GM12878 (cell line): ENCODE data around the gene RARA. TPM values are rescaled to one million over a fixed set of nuclear protein-coding genes. Genes with fewer than 3 reads are reported as not detected.

Experiments used
- ATAC-seq: fragments of 200-7000 bp; cut with Tn5 transposase; 3 replicates; pipeline ENCODE4 v1.9.1; 2020; ENCODE audit warnings: mild to moderate bottlenecking, moderate library complexity
- BruUV-seq: library from RNA; stranded (reverse); fragments of 400-500 nt; replicated peaks from 2 replicates; lab custom pipeline; 2021; lab: Mats Ljungman, UMichigan
- CTCF ChIA-PET: fragments of 300-600 bp; sonication (Branson Sonifier 250); formaldehyde crosslinking; extraction: SDS; loops from one replicate; lab custom pipeline; 2021; ENCODE audit warnings: inconsistent platforms; lab: Yijun Ruan, JAX
- POLR2A ChIA-PET: fragments of 350-600 bp; formaldehyde crosslinking; extraction: SDS; loops from one replicate; lab custom pipeline; 2021; ENCODE audit warnings: inconsistent platforms; lab: Charles Lee
- RAD21 ChIA-PET: fragments of 300-600 bp; sonication (Branson Sonifier 250); formaldehyde crosslinking; loops from one replicate; lab custom pipeline; 2023; ENCODE audit warnings: antibody characterized with exemption; ENCODE audit not compliant: unreplicated experiment; lab: Charles Lee
- SMC1A ChIA-PET: fragments of 300-600 bp; sonication (Branson Sonifier 250); formaldehyde crosslinking; loops from one replicate; lab custom pipeline; 2023; ENCODE audit not compliant: unreplicated experiment, uncharacterized antibody; lab: Charles Lee
- DNase-seq: peaks from one replicate; pipeline ENCODE4 v3.0.0-alpha.2; 2011; ENCODE audit warnings: low read depth, low spot score
- FAIRE-seq: peaks from 3 replicates; lab custom pipeline; 2011; peaks lifted over from hg19 to GRCh38; lab: Jason Lieb, UNC
- H2AFZ ChIP-seq: 2 replicates; pipeline ENCODE4 v1.6.0; 2011; ENCODE audit warnings: low read depth, low read length, control low read depth; ENCODE audit not compliant: control insufficient read depth
- H3K27ac ChIP-seq: 2 replicates; pipeline ENCODE4 v1.5.1; 2011; ENCODE audit warnings: control low read depth; ENCODE audit not compliant: control insufficient read depth, insufficient read depth
- H3K27me3 ChIP-seq, 2 experiments: replicated peaks in 1 of 2; 2 replicates each; pipeline versions ENCODE4 v1.6.0 to v1.6.1; 2011; ENCODE audit warnings: low read length in 1 of 2; ENCODE audit not compliant: control insufficient read depth in 2 of 2, insufficient read depth in 2 of 2
- H3K36me3 ChIP-seq, 2 experiments: 2 replicates each; pipeline ENCODE4 v1.5.1; 2011; ENCODE audit warnings: low read length in 1 of 2; ENCODE audit not compliant: control insufficient read depth in 2 of 2, insufficient read depth in 2 of 2
- H3K4me1 ChIP-seq: 2 replicates; pipeline ENCODE4 v1.6.1; 2011; ENCODE audit warnings: mild to moderate bottlenecking, low read length, moderate library complexity, mixed read lengths; ENCODE audit not compliant: control insufficient read depth, insufficient read depth
- H3K4me2 ChIP-seq: 2 replicates; pipeline ENCODE4 v1.6.0; 2011; ENCODE audit warnings: control low read depth; ENCODE audit not compliant: control insufficient read depth, insufficient read depth
- H3K4me3 ChIP-seq: fragments of 200-600 bp; sonication (generic); 2 replicates; pipeline ENCODE4 v1.5.1; 2016
- H3K79me2 ChIP-seq: 2 replicates; pipeline ENCODE4 v1.6.0; 2011; ENCODE audit warnings: low read length; ENCODE audit not compliant: control insufficient read depth, insufficient read depth
- H3K9ac ChIP-seq: 2 replicates; pipeline ENCODE4 v1.8.0; 2011; ENCODE audit warnings: low read length, control low read depth, mixed read lengths; ENCODE audit not compliant: control insufficient read depth, insufficient read depth
- H3K9me3 ChIP-seq: replicated peaks from 3 replicates; pipeline ENCODE4 v1.5.1; 2011; ENCODE audit warnings: mild to moderate bottlenecking, low read length; ENCODE audit not compliant: control insufficient read depth, insufficient read depth
- H4K20me1 ChIP-seq: 2 replicates; pipeline ENCODE4 v1.6.0; 2011; ENCODE audit not compliant: control insufficient read depth, insufficient read depth
- ATF7 ChIP-seq: fragments of 450-650 bp; IDR thresholded peaks from 2 replicates; pipeline ENCODE4 v1.6.1; 2016; ENCODE audit warnings: low read depth, mild to moderate bottlenecking
- EED ChIP-seq: sonication (generic); IDR thresholded peaks from 2 replicates; pipeline ENCODE4 v1.6.1; 2016; ENCODE audit warnings: antibody characterized with exemption, low read depth
- PBX3 ChIP-seq: IDR thresholded peaks from 2 replicates; pipeline ENCODE4 v1.6.1; 2011; ENCODE audit warnings: mild to moderate bottlenecking, low read depth, low read length, moderate library complexity; ENCODE audit not compliant: insufficient replicate concordance
- PML ChIP-seq: IDR thresholded peaks from 2 replicates; pipeline ENCODE4 v1.6.1; 2012; ENCODE audit warnings: low read length, inconsistent platforms
- SREBF1 ChIP-seq: IDR thresholded peaks from 2 replicates; pipeline ENCODE4 v1.6.1; 2012; ENCODE audit warnings: mild to moderate bottlenecking, low read length
- WGBS: methylation state at CpG from one replicate; pipeline ENCODE4 v1.1.6; 2016; ENCODE audit warnings: low lambda C conversion rate; ENCODE audit not compliant: insufficient replicate concordance, insufficient coverage; ENCODE audit errors: missing lambda C conversion rate; 5-methylcytosine and 5-hydroxymethylcytosine counted together
- in situ Hi-C: fragments of 300-500 bp; cut with MboI; formaldehyde crosslinking; loops from 9 replicates; pipeline ENCODE4 v1.14.3; 2018; ENCODE audit warnings: mixed read lengths
- intact Hi-C: fragments of 100-400 bp; cut with micrococcal nuclease; formaldehyde crosslinking; loops from one replicate; pipeline ENCODE4 v1.14.2; 2022; ENCODE audit not compliant: unreplicated experiment
- polyA plus RNA-seq, 11 experiments: library from polyadenylated mRNA; depleted of rRNA in 4 of 11; unstranded in 6 of 11; stranded (reverse) in 5 of 11; fragments of >200 nt; fragmentation: Nextera tagmentation in 4 of 11; fragmentation: Illumina TruSeq in 1 of 11; extraction: Ambion mirVana in 4 of 11; extraction: Trizol in 1 of 11; gene quantifications; 1 replicate in 1 of 11; 2 replicates in 10 of 11; pipeline versions ENCODE4 v1.2.1 to v1.2.3, GENCODE V29; 2011 to 2016; ENCODE audit warnings: inconsistent platforms in 2 of 11, missing spikeins in 2 of 11, low read depth in 1 of 11
- total RNA-seq, 4 experiments: library from RNA; depleted of rRNA in 3 of 4; stranded (reverse); fragments of >200 nt in 3 of 4; fragmentation: Illumina TruSeq in 1 of 4; extraction: Trizol in 1 of 4; gene quantifications; 2 replicates each; pipeline versions ENCODE4 v1.2.1 to v1.2.3, GENCODE V29; 2013 to 2021

The RARA gene
- total and polyA plus RNA-seq, 10 of the 15 experiments (the other 5 are each of a cell fraction or from before 2014, with no cell fraction given): 0.13 to 33.6 (median 13.6) TPM

GRCh38 chr17:40266882-40267281, 42.1 kb upstream of the RARA start:
- in situ Hi-C loops: no loop called here

More at GRCh38 chr17:40266882-40267281, 42.1 kb upstream of the RARA start:
- H3K36me3 ChIP-seq: peaks cover 10 to 11% of the 10 kb centered on the region in 2 experiments
- TSS peak; percentile 51 for BruUV-seq
- TF ChIP-seq ATF7 (no peak), PML (no peak), SREBF1 (no peak), PBX3 (no peak), EED (no peak)
- TF ChIP-seq, all 136 proteins: peak for 0
- no peak overlapping the region for H3K4me3 ChIP-seq
- no peaks in the 10 kb centered on the region for H3K79me2 ChIP-seq
- H3K9me3 ChIP-seq: no peaks in the 10 kb centered on the region
- ChIA-PET SMC1A (interaction anchor here (1.3 kb wide), 1 partner anchor 14 kb away, joined by 3 read pairs; no protein-coding TSS in a partner anchor), POLR2A (no interaction called here), RAD21 (interaction anchor here (0.6 kb wide), 1 partner anchor 57 kb away, joined by 3 read pairs; no protein-coding TSS in a partner anchor), CTCF (interaction anchor here (1.4 to 1.8 kb wide), 3 partner anchors 16 to 65 kb away, joined by 3 to 6 read pairs (median 6); no protein-coding TSS in a partner anchor)
- H3K27ac ChIP-seq: no peak overlapping the region
- no peak overlapping the region for H2AFZ ChIP-seq
- WGBS: 95% methylated on average over 6 of the region's 6 CpGs
- FAIRE-seq (no peak), DNase-seq (no peak), ATAC-seq (no peak)
- intact Hi-C loops: no loop called here
- H3K4me1 ChIP-seq: no peaks in the 10 kb centered on the region
- H3K27me3 ChIP-seq: no peaks in the 10 kb centered on the region
- no peak overlapping the region for H3K4me2 ChIP-seq
- H3K9ac ChIP-seq: no peak overlapping the region
- no peaks in the 10 kb centered on the region for H4K20me1 ChIP-seq
